ENCODE data around the gene NCSTN.
"Not testable (repeated sequence)": the region's sequence is repeated elsewhere in the genome, so short reads cannot be mapped to it uniquely, and the experiment has no call there.

Gene NCSTN

DNA sequence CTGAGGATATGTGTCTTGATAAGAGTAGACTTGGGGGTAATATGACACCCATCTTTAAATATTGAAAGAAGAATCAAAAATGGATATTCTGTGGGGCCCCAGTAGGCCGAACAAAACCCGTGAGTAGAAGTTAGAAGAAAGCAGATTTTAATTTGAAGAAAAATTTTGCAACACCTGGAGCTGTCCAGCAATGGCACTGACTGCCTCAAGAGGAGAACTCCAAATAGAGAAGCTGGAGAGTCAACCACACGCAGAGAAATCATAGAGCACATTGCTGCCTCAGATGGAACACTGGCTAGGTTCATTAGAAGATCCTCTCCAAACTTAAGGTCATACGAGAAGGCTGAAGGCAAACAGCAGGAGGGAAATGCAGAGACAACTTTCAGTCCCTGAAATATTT, 30.5 kb downstream of the NCSTN start:
- DNase-seq: peak; percentile 65

DNA sequence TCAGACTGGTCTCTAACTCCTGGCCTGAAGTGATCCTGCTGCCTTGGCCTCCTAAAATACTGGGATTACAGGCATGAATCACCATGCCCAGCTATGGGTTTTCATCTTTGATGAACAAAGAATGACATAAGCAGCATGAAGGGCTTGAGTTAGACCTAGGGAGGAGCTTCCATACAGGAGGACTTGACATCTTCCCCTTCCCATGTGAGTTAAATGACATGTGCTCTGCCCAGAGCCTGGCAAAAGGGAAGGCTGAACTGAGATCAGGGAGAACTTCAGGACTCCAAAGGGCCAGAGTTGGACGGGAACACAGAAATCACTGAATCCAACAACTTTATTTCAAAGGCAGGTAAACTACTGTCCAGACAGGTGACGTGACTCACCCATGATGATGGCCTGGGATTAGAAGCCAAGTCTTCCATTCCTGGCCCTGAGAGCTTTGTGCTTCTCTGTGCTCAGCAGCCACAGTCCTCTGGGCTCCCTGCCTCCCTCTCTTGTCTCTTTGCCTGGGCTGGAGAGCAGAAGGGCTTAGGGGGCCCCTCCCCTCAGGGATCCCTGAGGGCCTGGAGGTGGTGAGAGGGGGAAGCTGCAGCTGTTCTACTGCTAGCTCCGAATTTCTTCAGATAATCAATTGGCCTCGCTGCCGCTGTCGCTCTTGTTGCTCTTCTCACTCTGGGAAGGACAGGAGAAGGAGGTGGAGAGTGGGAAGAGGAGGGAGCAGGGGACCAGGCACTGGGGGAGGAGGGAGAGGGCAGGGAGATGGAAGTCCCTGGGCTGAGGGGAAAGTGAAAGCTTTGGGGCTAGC, 31.3 kb downstream of the NCSTN start:
- DNase-seq: peak; percentile 64

DNA sequence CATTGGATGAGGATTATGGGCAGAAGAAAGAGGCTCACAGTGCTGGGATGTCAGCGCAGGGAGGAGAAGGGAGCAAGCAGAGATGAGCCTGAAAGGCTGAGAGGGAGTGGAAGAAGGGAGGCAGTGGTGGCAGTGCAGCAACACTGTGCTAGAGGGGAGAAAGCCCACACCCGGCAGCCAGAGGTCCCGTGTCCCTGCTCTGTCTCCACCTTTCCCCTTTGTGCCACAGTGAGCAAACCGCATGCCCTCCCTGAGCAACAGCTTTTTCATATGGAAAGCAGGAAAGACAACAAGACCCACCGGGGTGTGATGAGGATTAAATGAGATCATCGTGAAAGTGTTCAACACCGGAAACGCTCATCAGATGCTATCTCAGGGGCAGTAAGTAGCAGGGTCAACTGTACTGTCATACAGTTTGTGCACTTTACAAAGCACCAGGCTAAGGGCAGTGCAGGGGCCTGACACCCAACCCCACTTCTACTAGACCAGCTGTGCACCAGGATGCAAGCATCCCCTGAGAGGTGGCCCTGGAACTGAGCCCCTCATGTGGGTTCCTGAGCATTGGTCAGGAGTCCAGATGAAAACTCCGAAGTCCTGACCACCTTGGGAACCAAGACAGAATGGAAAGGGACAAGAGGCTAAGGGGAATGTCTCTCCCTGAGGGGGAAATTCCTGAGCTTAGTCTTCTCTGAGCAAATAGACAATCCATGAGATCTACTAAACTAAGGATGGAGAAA, 32.8 kb downstream of the NCSTN start:
- peak; percentile 56 for DNase-seq

DNA sequence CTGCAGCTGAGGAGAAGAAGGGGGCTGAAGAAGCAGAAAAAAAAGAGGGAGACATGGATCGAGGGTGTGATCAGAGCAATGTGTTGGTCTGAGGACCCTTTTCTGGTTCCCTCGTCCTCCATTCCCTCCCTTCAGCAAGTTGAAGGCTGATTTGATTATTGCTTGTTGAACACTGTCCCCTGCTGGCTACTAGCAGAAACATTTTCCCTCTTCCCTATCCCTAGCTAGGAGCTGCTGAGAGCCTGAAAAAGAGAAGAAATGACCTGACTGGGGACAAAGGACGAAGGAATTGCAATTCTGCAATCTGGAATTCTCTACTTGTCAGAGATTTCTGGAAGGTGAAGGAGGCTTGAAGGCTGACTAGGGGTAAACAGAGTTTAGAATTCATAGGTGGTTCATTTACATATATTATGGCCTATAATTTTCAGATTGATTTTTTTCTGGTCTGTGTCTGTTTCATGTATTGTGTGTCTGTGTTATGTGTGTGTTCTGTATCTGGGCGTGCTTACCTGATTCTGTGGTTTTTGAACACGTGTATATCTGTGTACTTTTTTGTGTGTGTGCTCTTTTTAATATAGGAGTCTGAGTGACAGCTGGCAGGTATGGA, 33.4 kb downstream of the NCSTN start:
- peak; percentile 66 for DNase-seq

DNA sequence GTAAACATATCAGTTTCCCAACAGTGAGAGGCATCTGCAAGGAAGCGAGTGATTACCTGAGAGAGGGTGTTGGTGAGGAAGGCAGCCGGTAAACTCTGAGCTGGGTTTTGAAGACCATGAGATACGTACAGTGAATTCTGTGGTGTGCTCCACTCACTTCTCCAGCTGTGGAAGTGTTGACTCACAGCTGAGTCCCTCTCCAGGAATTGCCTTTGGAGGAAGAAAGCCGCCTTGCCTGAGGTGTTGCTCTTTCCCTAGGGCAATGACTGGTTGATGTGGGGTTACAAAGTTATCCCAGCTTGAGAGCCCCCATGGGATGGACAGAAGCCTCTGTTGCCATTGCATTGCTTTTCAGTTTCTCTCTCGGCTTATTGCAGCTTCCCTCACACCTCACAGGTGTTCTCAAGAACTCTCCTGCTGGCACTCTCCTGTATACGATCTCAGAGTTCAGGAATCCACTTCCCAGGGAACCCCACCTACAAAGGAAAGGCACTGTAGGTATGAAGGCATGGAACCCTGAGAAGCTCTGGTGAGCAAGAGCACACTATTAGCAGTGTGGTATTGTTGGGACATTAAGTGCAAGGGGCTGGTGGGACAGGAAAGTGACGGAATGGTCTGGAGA, 34.5 kb downstream of the NCSTN start:
- DNase-seq: no peak

DNA sequence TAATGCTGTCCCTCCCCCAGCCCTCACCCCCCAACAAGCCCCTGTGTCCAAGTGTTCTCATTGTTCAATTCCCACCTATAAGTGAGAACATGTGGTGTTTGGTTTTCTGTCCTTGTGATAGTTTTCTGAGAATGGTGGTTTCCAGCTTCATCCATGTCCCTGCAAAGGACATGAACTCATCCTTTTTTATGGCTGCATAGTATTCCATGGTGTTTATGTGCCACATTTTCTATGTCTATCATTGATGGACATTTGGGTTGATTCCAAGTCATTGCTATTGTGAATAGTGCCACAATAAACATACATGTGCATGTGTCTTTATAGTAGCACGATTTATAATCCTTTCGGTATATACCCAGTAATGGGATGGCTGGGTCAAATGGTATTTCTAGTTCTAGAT, 41.6 kb downstream of the NCSTN start:
- not testable (repeated sequence) for DNase-seq

DNA sequence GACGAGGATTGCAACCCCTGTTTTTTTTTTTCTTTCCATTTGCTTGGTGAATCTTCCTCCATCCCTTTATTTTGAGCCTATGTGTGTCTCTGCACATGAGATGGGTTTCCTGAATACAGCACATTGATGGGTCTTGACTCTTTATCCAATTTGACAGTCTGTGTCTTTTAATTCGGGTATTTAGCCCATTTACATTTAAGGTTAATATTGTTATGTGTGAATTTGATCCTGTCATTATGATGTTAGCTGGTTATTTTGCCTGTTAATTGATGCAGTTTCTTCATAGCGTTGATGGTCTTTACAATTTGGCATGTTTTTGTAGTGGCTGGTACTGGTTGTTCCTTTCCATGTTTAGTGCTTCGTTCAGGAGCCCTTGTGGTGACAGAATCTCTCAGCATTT, 45.2 kb downstream of the NCSTN start:
- DNase-seq: not testable (repeated sequence)

DNA sequence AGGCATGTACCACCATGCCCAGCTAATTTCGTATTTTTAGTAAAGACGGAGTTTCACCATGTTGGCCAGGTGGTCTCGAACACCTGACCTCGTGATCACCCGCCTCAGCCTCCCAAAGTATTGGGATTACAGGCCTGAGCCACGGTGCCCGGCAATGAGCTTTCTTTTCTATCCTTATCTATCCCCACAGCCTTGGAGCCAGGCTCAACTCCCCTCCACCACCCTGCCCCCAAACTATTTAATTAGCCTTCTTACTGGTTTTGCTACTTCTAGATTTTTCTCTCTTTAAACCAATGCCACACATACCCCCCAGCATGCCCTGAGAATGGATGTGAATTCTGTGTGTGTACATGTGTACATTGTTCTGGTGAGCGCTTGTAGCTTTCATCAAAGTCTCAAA, 51.5 kb downstream of the NCSTN start:
- DNase-seq: no peak

DNA sequence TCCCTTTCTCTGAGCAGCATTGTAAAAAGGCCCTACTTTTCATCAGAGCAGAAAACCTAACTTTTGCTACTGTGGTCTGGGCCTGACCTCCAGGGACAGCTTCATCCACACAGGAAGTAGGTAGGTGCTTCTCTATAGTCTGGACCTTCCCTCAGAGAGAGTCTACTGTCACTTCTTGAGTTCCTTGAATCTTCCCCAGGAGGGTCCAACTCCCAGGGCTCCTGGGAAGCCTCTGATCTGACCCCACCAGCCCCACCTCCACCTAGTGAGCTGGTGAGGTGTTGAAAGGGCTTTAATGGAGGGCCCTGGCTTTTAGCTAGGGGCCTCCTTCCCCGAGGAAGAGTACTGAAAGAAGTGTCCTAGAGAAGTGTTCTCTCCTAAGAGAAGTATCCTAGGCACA, 54.5 kb downstream of the NCSTN start:
- no peak for DNase-seq

DNA sequence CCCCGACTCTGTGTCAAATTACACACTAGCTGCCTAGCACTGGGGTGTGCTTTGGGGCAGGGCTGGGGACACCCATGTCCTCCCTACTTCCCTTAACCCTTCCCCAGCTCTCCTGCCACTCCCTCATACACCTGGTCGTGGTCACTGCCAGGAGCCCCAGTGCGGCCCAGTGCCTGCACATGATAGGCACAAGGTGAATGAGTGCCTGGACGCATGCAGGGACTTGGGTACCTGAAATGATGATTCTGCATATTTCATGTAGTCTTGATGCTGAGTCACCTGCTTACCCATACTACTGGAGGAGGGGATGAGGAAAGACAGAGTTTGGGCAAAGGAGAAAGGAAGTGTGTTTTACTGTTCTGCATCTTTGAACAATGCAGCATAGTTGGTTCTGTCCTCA, 55.6 kb downstream of the NCSTN start:
- no peak for DNase-seq

DNA sequence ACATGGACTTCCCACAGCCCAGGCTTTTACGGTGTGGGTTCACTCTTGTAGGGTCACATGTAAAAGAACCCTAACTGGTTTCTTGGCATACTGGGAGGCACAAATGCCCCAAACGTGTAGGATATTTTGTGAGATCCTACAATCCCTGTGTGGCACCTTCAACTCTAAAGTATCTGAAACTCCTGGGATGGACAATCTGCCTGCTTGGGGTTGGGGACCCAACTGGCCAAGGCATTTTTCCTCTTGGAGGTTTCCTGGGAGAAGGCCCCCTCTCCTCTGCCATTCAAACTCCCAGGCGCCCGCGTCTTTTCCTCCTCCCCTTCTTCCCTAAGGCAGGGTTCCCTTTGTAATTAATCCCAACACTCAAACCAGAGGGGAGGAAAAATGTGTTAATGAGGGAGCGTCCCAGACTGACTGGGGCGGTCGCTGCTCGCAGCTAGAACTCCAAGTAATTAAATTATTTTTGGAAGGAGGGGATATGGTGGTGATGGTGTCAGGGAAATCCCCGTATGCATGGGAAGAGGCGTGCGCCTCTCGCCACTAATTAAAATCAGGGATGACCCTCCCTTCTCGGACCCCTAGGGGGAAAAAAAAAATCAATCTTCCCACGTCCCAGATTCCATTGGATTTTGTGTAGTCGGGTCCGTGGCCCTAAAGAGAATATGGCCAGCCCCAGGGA, 56.5 kb downstream of the NCSTN start:
- no peak for DNase-seq

DNA sequence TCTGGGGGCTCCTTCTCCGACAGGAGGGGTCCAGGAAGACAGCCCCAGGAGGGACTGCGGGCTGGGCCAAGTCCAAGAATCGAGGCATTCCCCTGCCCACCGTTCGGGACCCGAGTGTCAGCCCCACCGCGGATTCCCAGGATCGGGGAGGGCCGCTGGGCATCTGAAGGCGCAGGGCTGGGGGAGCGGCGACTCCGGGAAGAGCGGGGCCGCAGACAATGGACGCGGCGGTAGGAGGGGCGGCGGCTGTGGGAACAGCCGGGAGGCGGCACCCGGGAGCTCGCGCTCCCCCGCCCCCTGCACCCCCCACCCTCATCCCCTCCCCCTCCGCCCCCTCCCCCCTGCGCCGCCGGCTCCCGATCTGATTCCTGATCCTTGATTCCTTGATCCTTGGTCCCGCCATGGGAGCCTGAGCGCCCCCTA, 57.1 kb downstream of the NCSTN start, which contains the start of gene VANGL2:
TSS of gene VANGL2 (plus strand) at position 342 of the 423 bp plus-strand sequence. CDS start 15,274 bp downstream, outside the sequence.
- no peak for DNase-seq

DNA sequence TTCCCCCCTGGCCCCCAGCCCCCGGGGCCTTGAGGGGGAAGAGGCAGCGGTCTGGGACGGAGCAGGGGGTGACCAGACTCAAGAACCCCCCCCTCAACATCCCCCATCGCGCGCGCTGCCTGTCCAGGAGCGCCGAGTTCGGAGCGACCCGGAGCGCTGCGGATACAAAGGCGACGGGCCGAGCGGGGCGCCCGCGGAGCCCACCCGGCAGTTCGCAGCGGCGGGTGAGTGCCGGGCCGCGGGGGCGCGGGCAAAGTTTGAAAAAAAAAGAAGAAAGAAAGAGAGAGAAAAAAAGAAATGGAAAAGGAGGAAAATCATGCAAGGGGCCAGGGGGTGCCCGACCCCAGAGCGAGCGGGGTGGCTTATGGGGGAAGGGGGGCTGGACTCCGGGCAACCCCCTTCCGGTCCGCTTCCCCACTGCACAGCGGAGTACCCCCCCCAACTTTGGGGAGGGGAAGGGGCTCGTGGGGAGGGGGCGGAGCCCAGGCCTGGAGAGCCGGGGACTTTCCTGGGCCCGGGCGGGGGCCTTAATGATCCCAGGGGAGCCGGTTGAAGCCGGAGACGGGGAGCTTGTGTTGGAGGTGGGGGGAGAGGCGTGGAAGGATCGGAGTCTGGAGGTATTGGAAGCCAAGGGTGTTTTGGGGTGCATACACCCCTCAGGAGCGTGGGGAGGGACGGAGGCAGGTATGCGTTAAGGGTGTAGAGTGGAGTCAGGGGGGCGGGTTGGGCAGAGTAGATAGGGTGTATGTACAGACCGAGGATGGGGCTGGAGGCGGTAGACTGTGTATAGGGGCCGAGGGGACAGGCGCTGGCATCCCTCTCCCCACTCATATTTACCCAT, 57.7 kb downstream of the NCSTN start:
- DNase-seq: no peak

DNA sequence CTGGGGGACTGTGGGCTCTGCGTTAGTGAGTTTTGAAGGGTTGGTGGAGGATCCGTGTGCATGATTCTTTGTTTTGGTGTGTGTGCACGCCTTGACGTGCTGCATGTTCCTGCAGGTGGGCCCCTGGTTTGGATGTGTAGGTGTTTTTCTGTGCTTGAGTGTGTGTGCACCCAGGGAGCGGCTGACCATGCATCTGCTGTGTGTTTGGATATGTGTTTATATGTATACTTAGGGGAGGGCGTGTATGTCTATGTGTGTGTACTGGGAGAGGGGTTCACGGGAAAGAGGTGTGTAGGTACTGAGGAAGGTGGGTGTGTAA, 58.3 kb downstream of the NCSTN start:
- no peak for DNase-seq

DNA sequence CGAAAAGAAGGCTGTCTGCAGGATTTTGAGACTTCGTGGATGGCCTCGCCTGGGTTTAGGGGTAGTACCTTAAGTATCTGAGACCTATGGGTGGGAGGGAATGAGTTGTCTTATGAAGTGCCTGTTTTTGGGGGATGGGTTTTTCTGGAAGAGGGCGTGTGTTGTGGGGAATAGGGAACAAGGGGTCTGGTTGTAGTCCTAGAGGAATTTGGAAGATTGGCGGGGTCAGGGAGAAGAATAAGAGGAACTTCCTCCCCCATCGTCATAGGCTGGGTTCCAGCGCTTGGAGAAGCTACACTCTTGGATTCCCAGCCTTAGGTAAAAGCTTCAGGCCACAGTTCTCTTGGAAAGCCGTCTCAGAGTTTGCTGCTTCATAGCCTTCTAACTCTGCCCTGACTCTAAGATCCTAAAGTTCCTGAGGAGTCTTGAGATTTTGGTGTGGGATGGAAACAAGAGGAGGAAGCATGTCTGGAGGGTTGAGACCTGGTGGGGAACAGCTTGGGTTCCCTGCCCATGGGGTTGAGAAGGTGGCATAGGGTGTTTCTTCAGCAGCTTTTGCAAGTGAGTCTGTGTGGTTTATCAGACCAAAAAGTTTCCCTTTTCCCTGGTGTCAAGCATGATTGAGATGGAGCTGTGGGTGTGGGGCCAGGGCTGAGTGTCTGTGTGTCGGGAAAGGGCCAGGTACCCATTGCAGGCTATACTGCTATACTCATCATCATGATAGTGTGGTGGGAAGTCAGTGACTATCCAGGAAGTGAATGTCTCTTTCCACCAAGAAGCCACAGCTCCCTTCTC, 59.0 kb downstream of the NCSTN start:
- DNase-seq: no peak

DNA sequence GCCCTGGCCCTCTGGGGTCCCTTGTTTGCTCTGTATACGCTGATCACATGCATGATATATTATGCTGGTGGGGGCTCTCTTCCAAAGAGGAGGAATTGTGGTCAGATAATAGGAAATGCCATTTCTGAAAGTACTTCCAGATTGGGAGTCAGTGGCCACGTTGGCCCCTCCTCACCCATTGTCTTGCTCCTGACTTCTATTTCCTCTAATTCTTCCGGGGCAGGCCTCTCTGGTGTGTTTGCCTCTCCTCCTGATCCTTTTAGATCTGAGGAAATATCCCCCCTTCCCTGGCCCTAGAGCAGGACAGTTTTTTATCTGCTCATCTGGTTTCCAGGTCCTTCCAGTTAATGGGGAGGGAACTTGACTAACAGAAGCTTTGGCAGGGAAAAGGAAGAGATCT, 60.1 kb downstream of the NCSTN start:
- DNase-seq: no peak

DNA sequence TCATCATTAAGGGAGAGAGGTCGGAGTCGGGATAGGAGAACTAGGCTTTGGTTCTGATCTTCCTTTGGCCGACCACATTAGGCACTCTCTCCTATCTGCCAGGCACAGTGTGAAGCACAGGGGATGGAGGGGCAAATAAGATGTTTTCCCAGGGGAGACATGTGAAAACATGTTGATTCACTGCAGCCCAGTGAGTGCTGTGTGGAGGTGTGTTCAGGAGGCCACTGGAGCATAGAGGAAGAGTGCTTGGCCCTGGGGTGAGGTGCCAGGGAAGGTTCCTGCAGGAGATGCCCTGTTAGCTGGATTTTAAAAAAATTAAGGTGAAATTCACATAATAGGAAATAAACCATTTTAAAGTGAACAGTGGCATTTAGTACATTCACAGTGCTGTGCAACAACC, 60.9 kb downstream of the NCSTN start:
- DNase-seq: no peak

DNA sequence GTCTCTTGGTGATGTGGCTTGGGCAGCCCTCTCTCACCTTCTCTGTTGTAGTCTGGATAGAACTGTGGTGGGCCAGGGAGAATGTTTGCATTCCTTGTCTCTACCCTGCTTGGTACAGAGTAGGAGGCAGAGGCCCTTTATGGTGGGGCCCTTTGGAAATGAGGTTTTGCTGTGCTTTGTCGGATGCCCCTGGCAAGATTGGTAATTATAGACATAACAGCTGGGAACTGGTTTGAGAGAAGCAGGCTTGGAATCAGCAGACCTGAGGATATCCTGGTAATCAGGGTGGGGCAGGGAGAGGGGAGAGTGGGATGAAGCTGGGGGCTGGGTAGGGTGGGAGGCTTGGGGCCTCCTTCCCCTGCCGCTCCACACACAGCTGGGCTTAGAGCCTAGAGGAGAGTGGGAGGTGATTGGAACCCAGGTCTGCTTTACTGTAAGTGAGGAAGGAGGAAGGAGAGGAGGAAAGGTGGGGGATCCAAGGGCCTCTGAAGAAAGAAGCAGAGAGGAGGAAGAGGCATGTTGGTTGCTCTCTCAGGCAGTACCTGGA, 62.2 kb downstream of the NCSTN start:
- no peak for DNase-seq

DNA sequence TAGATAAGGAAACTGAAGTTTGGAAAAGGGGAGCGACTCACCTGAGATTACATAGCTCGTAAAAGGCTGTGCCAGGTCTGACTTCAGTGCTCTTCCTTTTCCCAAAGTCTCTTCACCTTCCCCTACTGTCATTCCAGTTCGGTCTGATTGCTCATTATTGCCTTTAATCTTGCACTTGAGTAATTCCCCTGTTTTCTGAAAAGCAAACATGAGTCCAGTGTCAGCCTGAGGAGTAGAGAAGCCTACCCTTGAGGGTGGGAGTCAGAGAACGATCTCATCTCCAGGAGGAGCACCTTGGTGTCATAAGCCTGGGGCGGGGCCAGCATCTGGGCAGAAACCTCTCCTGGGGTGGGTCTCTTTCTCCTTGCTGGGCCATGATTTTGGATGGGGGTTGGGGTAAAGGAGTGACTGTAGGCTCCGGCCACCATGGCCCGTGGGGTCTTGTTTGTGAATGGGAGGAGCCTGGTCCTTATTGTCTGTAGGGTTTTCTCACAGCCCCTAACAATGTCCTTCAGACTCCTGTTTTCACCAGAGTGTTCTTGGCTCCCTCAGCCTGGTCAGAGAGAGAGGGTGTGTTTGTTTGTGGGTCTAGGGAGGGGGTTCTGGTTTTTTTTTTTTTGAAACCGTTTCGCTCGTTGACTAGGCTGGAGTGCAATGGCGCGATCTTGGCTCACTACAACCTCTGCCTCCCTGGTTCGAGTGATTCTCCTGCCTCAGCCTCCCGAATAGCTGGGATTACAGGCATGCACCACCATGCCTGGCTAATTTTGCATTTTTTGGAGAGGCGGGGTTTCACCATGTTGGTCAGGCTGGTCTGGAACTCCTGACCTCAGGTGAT, 63.2 kb downstream of the NCSTN start:
- no peak for DNase-seq

All from inflammatory macrophage treated with lipopolysaccharide for 4 hours (primary cell).